ENCODE results near the gene S100A10. TPM values are rescaled to one million over a fixed set of nuclear protein-coding genes. Genes with fewer than 3 reads are reported as not detected.
A peak's percentile ranks its signal among the peaks of the same experiment; 100 is the strongest.

S100A10 gene
- total RNA-seq, 2 donors from 2014 or later: 181 to 377 TPM

- Mint-ChIP-seq H3K36me3 (ENCODE audit: low read depth) (peaks cover 15% of the 10 kb centered on the region), H3K27ac (peak overlapping the region; percentile 49), H3K4me1 (peaks cover 20% of the 10 kb centered on the region), H3K9me3 (no peaks in the 10 kb centered on the region), H3K27me3 (no peaks in the 10 kb centered on the region), H3K4me3 (no peak overlapping the region)
- no peak for ATAC-seq (replicated peaks)
Observed at GRCh38 chr1:151949371-151950193, 44.1 kb downstream of the S100A10 start.

GRCh38 chr1:151948506-151948905, 45.2 kb downstream of the S100A10 start:
- Mint-ChIP-seq H3K36me3 (ENCODE audit: low read depth) (peaks cover 15% of the 10 kb centered on the region), H3K4me3 (no peak overlapping the region), H3K27me3 (no peaks in the 10 kb centered on the region), H3K27ac (no peak overlapping the region), H3K9me3 (no peaks in the 10 kb centered on the region), H3K4me1 (peaks cover 20% of the 10 kb centered on the region)
- no peak for ATAC-seq (replicated peaks)

GRCh38 chr1:151947140-151947539, 46.5 kb downstream of the S100A10 start:
- H3K27ac Mint-ChIP-seq: peak overlapping the region; percentile 99
- no peaks in the 10 kb centered on the region for H3K9me3 Mint-ChIP-seq
- no peaks in the 10 kb centered on the region for H3K27me3 Mint-ChIP-seq
- ATAC-seq (replicated peaks): no peak
- H3K36me3 Mint-ChIP-seq (ENCODE audit: low read depth): peaks cover 15% of the 10 kb centered on the region
- peak overlapping the region; percentile 83 for H3K4me3 Mint-ChIP-seq
- H3K4me1 Mint-ChIP-seq: peaks cover 25% of the 10 kb centered on the region

GRCh38 chr1:151945725-151946722, 47.6 kb downstream of the S100A10 start:
- peak overlapping the region; percentile 83 for H3K4me3 Mint-ChIP-seq
- H3K27ac Mint-ChIP-seq: peak overlapping the region; percentile 99
- ATAC-seq (replicated peaks): peak; percentile 82
- H3K4me1 Mint-ChIP-seq: peaks cover 30% of the 10 kb centered on the region
- no peaks in the 10 kb centered on the region for H3K9me3 Mint-ChIP-seq
- no peaks in the 10 kb centered on the region for H3K27me3 Mint-ChIP-seq
- peaks cover 21% of the 10 kb centered on the region for H3K36me3 Mint-ChIP-seq (ENCODE audit: low read depth)

- peaks cover 21% of the 10 kb centered on the region for H3K36me3 Mint-ChIP-seq (ENCODE audit: low read depth)
- H3K4me3 Mint-ChIP-seq: peak overlapping the region; percentile 83
- H3K9me3 Mint-ChIP-seq: no peaks in the 10 kb centered on the region
- ATAC-seq (replicated peaks): no peak
- no peaks in the 10 kb centered on the region for H3K27me3 Mint-ChIP-seq
- H3K4me1 Mint-ChIP-seq: peaks cover 31% of the 10 kb centered on the region
- peak overlapping the region; percentile 99 for H3K27ac Mint-ChIP-seq
Observed at GRCh38 chr1:151944857-151945575, 48.6 kb downstream of the S100A10 start.

- Mint-ChIP-seq H3K9me3 (no peaks in the 10 kb centered on the region), H3K4me1 (peaks cover 31% of the 10 kb centered on the region), H3K36me3 (ENCODE audit: low read depth) (peaks cover 21% of the 10 kb centered on the region), H3K27me3 (no peaks in the 10 kb centered on the region), H3K4me3 (peak overlapping the region; percentile 83), H3K27ac (peak overlapping the region; percentile 99)
- no peak for ATAC-seq (replicated peaks)
Observed at GRCh38 chr1:151944126-151944856, 49.4 kb downstream of the S100A10 start.

GRCh38 chr1:151943591-151943990, 50.1 kb downstream of the S100A10 start:
- H3K36me3 Mint-ChIP-seq (ENCODE audit: low read depth): peaks cover 21% of the 10 kb centered on the region
- no peaks in the 10 kb centered on the region for H3K9me3 Mint-ChIP-seq
- ATAC-seq (replicated peaks): no peak
- no peak overlapping the region for H3K4me3 Mint-ChIP-seq
- H3K27ac Mint-ChIP-seq: peak overlapping the region; percentile 99
- H3K27me3 Mint-ChIP-seq: no peaks in the 10 kb centered on the region
- peaks cover 36% of the 10 kb centered on the region for H3K4me1 Mint-ChIP-seq

GRCh38 chr1:151942882-151943281, 50.8 kb downstream of the S100A10 start:
- no peak for ATAC-seq (replicated peaks)
- H3K27me3 Mint-ChIP-seq: no peaks in the 10 kb centered on the region
- H3K4me3 Mint-ChIP-seq: peak overlapping the region; percentile 23
- H3K36me3 Mint-ChIP-seq (ENCODE audit: low read depth): peaks cover 21% of the 10 kb centered on the region
- H3K9me3 Mint-ChIP-seq: no peaks in the 10 kb centered on the region
- peak overlapping the region; percentile 96 for H3K27ac Mint-ChIP-seq
- peaks cover 37% of the 10 kb centered on the region for H3K4me1 Mint-ChIP-seq

- Mint-ChIP-seq H3K27me3 (no peaks in the 10 kb centered on the region), H3K27ac (peak overlapping the region; percentile 96)
Observed at GRCh38 chr1:151940541-151940940, 53.1 kb downstream of the S100A10 start.

GRCh38 chr1:151939779-151940178, 53.9 kb downstream of the S100A10 start:
- H3K36me3 Mint-ChIP-seq (ENCODE audit: low read depth): peaks cover 6% of the 10 kb centered on the region
- H3K4me3 Mint-ChIP-seq: no peak overlapping the region
- no peak for ATAC-seq (replicated peaks)
- peaks cover 17% of the 10 kb centered on the region for H3K4me1 Mint-ChIP-seq
- peak overlapping the region; percentile 96 for H3K27ac Mint-ChIP-seq
- H3K27me3 Mint-ChIP-seq: no peaks in the 10 kb centered on the region
- no peaks in the 10 kb centered on the region for H3K9me3 Mint-ChIP-seq

More at GRCh38 chr1:151940541-151940940, 53.1 kb downstream of the S100A10 start:
- no peak for ATAC-seq (replicated peaks)
- peak overlapping the region; percentile 63 for H3K4me3 Mint-ChIP-seq
- no peaks in the 10 kb centered on the region for H3K9me3 Mint-ChIP-seq
- peaks cover 21% of the 10 kb centered on the region for H3K4me1 Mint-ChIP-seq
- H3K36me3 Mint-ChIP-seq (ENCODE audit: low read depth): peaks cover 9% of the 10 kb centered on the region

- H3K9me3 Mint-ChIP-seq: no peaks in the 10 kb centered on the region
- H3K4me3 Mint-ChIP-seq: no peak overlapping the region
- H3K27ac Mint-ChIP-seq: peak overlapping the region; percentile 42
- H3K36me3 Mint-ChIP-seq (ENCODE audit: low read depth): peaks cover 6% of the 10 kb centered on the region
- no peaks in the 10 kb centered on the region for H3K27me3 Mint-ChIP-seq
- H3K4me1 Mint-ChIP-seq: peaks cover 17% of the 10 kb centered on the region
- ATAC-seq (replicated peaks): no peak
Observed at GRCh38 chr1:151939141-151939540, 54.5 kb downstream of the S100A10 start.

- H3K27ac Mint-ChIP-seq: no peak overlapping the region
- H3K4me3 Mint-ChIP-seq: no peak overlapping the region
- H3K36me3 Mint-ChIP-seq (ENCODE audit: low read depth): peaks cover 6% of the 10 kb centered on the region
- H3K9me3 Mint-ChIP-seq: no peaks in the 10 kb centered on the region
- no peaks in the 10 kb centered on the region for H3K27me3 Mint-ChIP-seq
- ATAC-seq (replicated peaks): no peak
- peaks cover 12% of the 10 kb centered on the region for H3K4me1 Mint-ChIP-seq
Observed at GRCh38 chr1:151936653-151937052, 57.0 kb downstream of the S100A10 start.

GRCh38 chr1:151935894-151936602, 57.6 kb downstream of the S100A10 start:
- Mint-ChIP-seq H3K27me3 (no peaks in the 10 kb centered on the region), H3K27ac (no peak overlapping the region), H3K36me3 (ENCODE audit: low read depth) (peaks cover under 1% of the 10 kb centered on the region), H3K4me3 (no peak overlapping the region), H3K4me1 (peaks cover 7% of the 10 kb centered on the region), H3K9me3 (no peaks in the 10 kb centered on the region)
- no peak for ATAC-seq (replicated peaks)
